ENCODE measurements around the gene DAPK2.

Gene DAPK2

GRCh38 chr15:63896336-63897115 lies 149.8 kb downstream of the DAPK2 start:
- no peak for TF ChIP-seq EZH2phosphoT487 (IDR thresholded peaks at IDR 0.05; ENCODE audit: low read length)
- no peak for TF ChIP-seq CTCF (IDR thresholded peaks at IDR 0.05; ENCODE audit: low read length)
- TF ChIP-seq EZH2 (optimal IDR thresholded peaks at IDR 0.05; ENCODE audit: low read depth, low read length): no peak
- Histone ChIP-seq H3K4me2 (ENCODE audit: low read depth, low read length) (peak overlapping the region; percentile 16; the same call in 1 of the 2 replicates), H4K20me1 (ENCODE audit: insufficient read depth, low read length) (no peaks in the 10 kb centered on the region), H3K4me3 (ENCODE audit: low read length) (no peak overlapping the region), H3K27ac (ENCODE audit: low read length) (peak overlapping the region; percentile 31; the same call in 1 of the 2 replicates), H3K79me2 (ENCODE audit: low read length) (no peaks in the 10 kb centered on the region), H2AFZ (ENCODE audit: low read length) (0 out of 2 replicates have a peak overlapping the region, but pooled peaks have one; percentile 16), H3K9me2 (replicated peaks; ENCODE audit: insufficient read depth, low read length) (no peaks in the 10 kb centered on the region), H3K4me1 (ENCODE audit: low read length) (peaks cover 19% of the 10 kb centered on the region), H3F3A (ENCODE audit: insufficient read depth, low read length) (peaks cover 3% of the 10 kb centered on the region; the same call in 1 of the 2 replicates), H3K9me3 (replicated peaks; ENCODE audit: insufficient read depth, low read length) (no peaks in the 10 kb centered on the region), H3K9ac (ENCODE audit: low read length) (no peak overlapping the region), H3K36me3 (replicated peaks; ENCODE audit: insufficient read depth, low read length) (no peaks in the 10 kb centered on the region), H3K27me3 (replicated peaks; ENCODE audit: insufficient read depth, low read length) (no peaks in the 10 kb centered on the region)
- DNase-seq: peak; percentile 87

GRCh38 chr15:63895787-63896218 lies 150.5 kb downstream of the DAPK2 start:
- H3K36me3 ChIP-seq (replicated peaks; ENCODE audit: insufficient read depth, low read length): no peaks in the 10 kb centered on the region
- no peak for TF ChIP-seq CTCF (IDR thresholded peaks at IDR 0.05; ENCODE audit: low read length)
- TF ChIP-seq EZH2phosphoT487 (IDR thresholded peaks at IDR 0.05; ENCODE audit: low read length): no peak
- TF ChIP-seq EZH2 (optimal IDR thresholded peaks at IDR 0.05; ENCODE audit: low read depth, low read length): no peak
- H3K27ac ChIP-seq (ENCODE audit: low read length): no peak overlapping the region
- H4K20me1 ChIP-seq (ENCODE audit: insufficient read depth, low read length): no peaks in the 10 kb centered on the region
- peaks cover 3% of the 10 kb centered on the region; the same call in 1 of the 2 replicates for H3F3A ChIP-seq (ENCODE audit: insufficient read depth, low read length)
- no peak overlapping the region for H2AFZ ChIP-seq (ENCODE audit: low read length)
- no peaks in the 10 kb centered on the region for H3K79me2 ChIP-seq (ENCODE audit: low read length)
- H3K4me1 ChIP-seq (ENCODE audit: low read length): peaks cover 19% of the 10 kb centered on the region
- no peaks in the 10 kb centered on the region for H3K27me3 ChIP-seq (replicated peaks; ENCODE audit: insufficient read depth, low read length)
- H3K4me2 ChIP-seq (ENCODE audit: low read depth, low read length): no peak overlapping the region
- no peak for DNase-seq
- no peaks in the 10 kb centered on the region for H3K9me3 ChIP-seq (replicated peaks; ENCODE audit: insufficient read depth, low read length)
- no peak overlapping the region for H3K4me3 ChIP-seq (ENCODE audit: low read length)
- no peak overlapping the region for H3K9ac ChIP-seq (ENCODE audit: low read length)
- H3K9me2 ChIP-seq (replicated peaks; ENCODE audit: insufficient read depth, low read length): no peaks in the 10 kb centered on the region

GRCh38 chr15:63895194-63895593 lies 151.1 kb downstream of the DAPK2 start:
- no peaks in the 10 kb centered on the region for H3K27me3 ChIP-seq (replicated peaks; ENCODE audit: insufficient read depth, low read length)
- H3K79me2 ChIP-seq (ENCODE audit: low read length): no peaks in the 10 kb centered on the region
- H3K9me2 ChIP-seq (replicated peaks; ENCODE audit: insufficient read depth, low read length): no peaks in the 10 kb centered on the region
- no peaks in the 10 kb centered on the region for H4K20me1 ChIP-seq (ENCODE audit: insufficient read depth, low read length)
- no peak for TF ChIP-seq EZH2phosphoT487 (IDR thresholded peaks at IDR 0.05; ENCODE audit: low read length)
- no peak for TF ChIP-seq EZH2 (optimal IDR thresholded peaks at IDR 0.05; ENCODE audit: low read depth, low read length)
- TF ChIP-seq CTCF (IDR thresholded peaks at IDR 0.05; ENCODE audit: low read length): no peak
- H3K4me3 ChIP-seq (ENCODE audit: low read length): no peak overlapping the region
- H2AFZ ChIP-seq (ENCODE audit: low read length): no peak overlapping the region
- no peak overlapping the region for H3K9ac ChIP-seq (ENCODE audit: low read length)
- H3F3A ChIP-seq (ENCODE audit: insufficient read depth, low read length): peaks cover 3% of the 10 kb centered on the region; the same call in 1 of the 2 replicates
- H3K4me1 ChIP-seq (ENCODE audit: low read length): peaks cover 19% of the 10 kb centered on the region
- no peaks in the 10 kb centered on the region for H3K36me3 ChIP-seq (replicated peaks; ENCODE audit: insufficient read depth, low read length)
- H3K27ac ChIP-seq (ENCODE audit: low read length): no peak overlapping the region
- no peaks in the 10 kb centered on the region for H3K9me3 ChIP-seq (replicated peaks; ENCODE audit: insufficient read depth, low read length)
- H3K4me2 ChIP-seq (ENCODE audit: low read depth, low read length): no peak overlapping the region
- DNase-seq: no peak
